HG02610 (cell line): ENCODE data around the gene STIP1.
"Not testable (repeated sequence)": the region's sequence is repeated elsewhere in the genome, so short reads cannot be mapped to it uniquely, and the experiment has no call there.

Experiments
- ATAC-seq: cut with Tn5 transposase; IDR thresholded peaks from one replicate; pipeline ENCODE4 v1.9.1; 2021; ENCODE audit warnings: mild to moderate bottlenecking, moderate library complexity; ENCODE audit not compliant: unreplicated experiment

Gene STIP1

DNA sequence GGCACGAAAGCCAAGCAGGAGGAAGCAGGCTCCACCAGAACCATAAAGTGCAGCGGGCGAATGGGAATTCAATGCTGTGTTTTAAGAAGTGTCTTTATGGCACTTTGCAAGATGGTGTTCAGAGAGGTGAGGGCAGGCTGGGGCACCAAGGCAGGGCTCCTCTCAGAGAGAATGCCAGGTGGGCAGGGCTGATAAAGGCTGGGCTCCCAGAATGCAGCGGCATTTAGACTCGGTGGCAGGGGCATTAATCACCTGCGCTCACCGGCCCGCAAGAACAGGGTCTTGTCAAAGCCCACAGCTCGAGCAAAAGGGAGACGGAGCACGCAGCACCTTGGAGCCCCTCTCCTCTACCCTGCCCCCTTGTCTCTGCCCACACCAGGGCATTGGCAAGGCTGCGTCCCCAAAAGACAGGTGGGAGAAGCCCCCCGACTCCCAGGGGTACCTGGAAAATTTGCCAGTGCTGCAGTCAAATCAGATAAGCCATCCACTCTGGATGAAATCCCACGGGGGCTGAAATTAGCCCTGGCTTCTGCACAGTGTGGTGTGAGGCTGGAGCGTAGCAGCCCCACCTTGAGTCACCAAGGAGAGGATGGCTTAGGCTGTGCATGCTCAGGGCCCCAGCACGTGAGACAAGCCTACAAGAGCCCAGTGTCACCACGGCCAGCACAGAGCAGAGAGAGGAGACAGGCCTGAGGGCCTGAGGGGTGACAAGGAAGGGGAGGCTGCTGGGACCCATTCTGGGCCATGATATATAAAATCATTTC is 28.2 kb upstream of the STIP1 start:
- ATAC-seq, result no peak

GRCh38 chr11:64161037-64161436 is 24.9 kb upstream of the STIP1 start:
- no peak for ATAC-seq

DNA sequence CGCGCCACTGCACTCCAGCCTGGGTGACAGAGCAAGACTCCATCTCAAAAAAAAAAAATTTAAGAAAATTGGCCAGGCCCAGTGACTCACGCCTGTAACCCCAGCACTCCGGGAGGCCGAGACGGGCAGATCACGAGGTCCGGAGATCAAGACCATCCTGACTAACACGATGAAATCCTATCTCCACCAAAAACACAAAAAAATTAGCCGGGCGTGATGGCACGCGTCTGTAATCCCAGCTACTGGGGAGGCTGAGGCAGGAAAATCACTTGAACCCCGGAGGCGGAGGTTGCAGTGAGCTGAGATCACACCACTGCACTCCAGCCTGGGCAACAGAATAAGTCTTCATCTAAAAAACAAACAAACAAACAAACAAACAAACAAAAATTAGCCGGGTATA is 23.2 kb upstream of the STIP1 start:
- ATAC-seq, result not testable (repeated sequence)

- no peak for ATAC-seq
These were observed 22.0 kb upstream of the STIP1 start for GRCh38 chr11:64163951-64164350.

GRCh38 chr11:64164392-64165312 is 21.3 kb upstream of the STIP1 start:
- no peak for ATAC-seq

- no peak for ATAC-seq
These were observed 20.5 kb upstream of the STIP1 start for GRCh38 chr11:64165481-64165841.

DNA sequence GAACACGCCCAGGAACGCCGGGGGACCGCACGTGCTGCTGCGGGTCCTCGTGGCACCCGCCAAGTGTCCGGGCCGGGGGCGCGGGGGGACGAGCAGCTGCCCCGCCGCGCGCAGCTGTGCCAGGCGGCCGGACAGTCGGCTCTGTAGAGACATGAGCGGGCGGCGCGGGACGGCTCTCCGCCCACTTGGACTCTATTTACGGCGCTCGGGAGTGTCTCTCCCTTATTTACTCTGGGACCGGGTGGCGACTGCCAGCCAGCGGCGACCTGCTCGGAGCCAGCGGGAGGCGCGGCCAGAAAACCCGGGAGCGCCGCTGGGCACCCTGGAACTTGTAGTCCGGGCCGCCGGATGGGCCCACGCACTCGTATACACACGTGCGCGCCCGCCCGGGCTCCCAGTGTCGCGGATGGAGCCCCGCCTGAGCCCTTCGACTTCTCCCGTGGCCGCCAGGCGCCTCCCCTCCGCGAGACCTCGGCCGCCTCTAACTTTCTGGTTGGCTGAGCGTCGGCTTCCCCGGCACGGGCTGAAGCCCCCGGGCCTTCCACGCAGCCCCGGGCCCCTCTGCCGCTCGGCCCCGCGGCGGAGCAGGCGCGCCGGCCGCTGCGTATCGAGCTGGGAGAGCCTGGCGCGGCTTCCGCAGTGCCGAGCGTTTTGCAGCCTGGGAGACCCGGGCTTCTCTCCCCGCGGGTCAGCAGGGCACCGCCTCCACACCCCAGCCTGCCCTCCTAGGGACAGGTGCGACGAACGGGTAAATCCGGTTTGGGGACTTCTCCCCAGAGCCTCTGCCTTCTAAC is 19.9 kb upstream of the STIP1 start, which contains the start of gene MACROD1:
Gene MACROD1 (minus strand): TSS at position 272 of the 794 bp plus-strand sequence. CDS start 119 bp downstream, at position 153.
- peak; percentile 74 for ATAC-seq

DNA sequence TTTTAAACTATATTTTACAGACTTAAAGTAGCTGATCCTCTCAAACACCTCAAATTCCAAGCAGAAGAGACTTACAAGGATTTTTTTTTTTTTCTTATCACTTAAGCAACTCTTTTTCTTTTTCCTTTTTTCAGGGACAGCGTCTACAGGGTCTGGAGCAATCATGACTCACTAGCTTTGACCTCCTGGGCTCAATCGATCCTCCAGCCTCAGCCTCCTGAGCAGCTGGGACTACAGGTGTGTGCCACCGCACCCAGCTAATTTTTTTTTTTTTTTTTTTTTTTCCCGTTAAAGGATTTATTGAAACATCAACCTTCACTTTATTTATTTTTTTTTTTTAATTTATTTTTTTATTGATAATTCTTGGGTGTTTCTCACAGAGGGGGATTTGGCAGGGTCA is 15.6 kb upstream of the STIP1 start:
- no peak for ATAC-seq

DNA sequence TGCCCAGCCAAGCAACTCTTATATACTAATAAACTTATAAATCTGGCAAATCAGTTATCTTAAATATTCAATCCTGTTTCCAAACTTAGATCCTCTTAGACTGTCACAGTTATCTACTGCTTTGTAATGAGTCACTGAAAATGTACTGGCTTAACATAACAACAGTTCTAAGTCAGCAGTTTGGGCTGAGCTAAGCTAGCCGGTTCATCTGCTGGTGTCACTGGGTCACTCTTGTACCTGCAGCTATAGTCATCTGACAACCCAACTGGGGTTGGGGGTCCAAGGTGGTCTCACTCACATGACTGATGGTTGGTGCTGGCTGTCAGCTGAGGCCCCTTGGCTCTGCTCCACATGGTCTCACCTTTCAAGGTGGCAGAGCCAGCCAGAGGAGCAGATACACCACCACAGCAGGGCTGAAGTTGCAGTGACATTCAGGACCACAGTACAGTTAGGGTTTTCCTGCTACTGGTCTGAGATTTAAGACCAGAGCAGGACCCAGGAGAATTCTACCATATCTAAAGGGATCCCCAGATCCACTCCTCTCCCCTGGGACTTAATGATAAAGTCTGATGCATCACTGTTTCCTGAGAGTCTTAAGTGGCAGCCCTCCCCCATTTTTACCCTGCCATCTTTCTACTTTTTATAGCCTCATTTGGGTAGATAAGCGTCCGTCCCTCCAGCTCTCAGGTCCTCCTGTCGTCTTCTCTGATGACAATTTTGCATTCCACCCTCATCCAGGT is 12.2 kb upstream of the STIP1 start:
- no peak for ATAC-seq

- no peak for ATAC-seq
These were observed 9.2 kb upstream of the STIP1 start for GRCh38 chr11:64176751-64177150.

- ATAC-seq, result peak; percentile 36
These were observed 7.8 kb upstream of the STIP1 start for GRCh38 chr11:64178203-64178602.

- ATAC-seq, result no peak
These were observed 6.9 kb upstream of the STIP1 start for GRCh38 chr11:64178951-64179639.

GRCh38 chr11:64180891-64181290 is 5.1 kb upstream of the STIP1 start:
- ATAC-seq, result no peak

DNA sequence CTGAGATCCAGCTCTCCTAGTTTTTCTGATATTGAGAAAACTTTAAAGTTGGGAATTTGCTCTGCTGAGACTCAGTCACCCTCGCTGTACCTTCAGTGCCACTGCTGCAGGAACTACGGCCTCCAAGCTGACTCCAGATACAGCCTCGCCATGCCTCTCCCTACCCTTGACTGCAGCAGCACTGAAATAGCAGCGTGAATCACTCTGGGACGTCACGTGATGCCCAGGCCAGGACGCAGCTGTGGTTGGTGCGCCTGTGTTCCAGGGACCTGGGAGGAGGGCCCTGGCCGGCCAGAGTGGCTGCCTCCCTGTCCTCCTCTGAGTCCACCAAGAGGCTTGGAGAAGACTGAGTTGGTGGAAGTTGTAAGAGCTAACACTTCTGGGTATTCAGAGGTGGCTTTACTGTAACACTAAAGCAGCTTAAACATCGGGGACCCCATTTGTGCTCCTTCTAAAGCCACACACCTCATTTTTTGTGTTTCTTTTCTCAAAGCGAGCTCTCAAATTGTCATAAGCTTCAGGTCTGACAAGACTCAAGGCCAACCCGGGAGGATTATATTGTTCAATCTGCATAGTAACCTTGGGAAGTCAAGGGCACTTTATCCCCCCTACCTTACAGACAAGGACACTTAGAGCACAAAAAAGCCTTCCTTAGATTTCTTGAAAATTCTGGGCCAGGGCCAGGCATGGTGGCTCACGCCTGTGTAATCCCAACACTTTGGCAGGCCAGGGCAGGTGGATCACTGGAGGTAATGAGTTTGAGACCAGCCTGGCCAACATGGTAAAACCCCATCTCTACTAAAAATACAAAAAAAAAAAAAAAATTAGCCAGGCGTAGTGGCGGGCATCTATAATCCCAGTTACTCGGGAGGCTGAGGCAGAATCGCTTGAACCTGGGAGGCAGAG is 4.2 kb upstream of the STIP1 start:
- ATAC-seq, result no peak

GRCh38 chr11:64183890-64184289 is 2.1 kb upstream of the STIP1 start:
- ATAC-seq, result no peak

DNA sequence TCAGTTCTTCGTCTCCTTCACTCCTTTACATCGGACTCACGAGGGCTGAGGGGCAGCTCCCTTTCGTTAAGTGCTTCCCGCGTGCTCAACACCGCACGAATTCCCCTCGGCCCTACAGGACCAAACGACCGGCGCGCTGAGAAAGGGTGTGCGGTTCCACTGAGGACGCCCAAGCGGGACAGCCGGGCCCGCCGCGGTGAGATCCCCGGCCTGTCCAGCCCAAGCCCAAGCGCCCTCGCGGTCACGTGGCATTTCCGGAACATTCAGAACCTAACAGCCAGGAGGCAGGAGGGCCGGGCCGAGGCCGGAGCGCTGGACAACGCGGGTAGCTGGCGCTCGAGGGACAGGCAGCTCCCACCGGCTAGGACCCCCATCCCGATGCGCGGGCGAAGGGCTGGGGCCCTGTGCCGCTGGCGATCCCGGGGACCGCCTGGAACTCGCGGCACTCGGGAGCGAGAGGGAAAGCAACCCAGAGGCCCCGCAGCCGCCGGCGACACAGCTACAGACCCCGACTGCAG is 737 bp upstream of the STIP1 start:
- ATAC-seq, result peak; percentile 7

GRCh38 chr11:64186492-64187165 is 658 bp downstream of the STIP1 start:
- ATAC-seq, result no peak

- no peak for ATAC-seq
These were observed 6.5 kb downstream of the STIP1 start for GRCh38 chr11:64192434-64192833.
